GM23338 (cell line): ENCODE results near the gene OR2AT4. TPM values are rescaled to one million over a fixed set of nuclear protein-coding genes. Genes with fewer than 3 reads are reported as not detected.

ENCODE experiments used
- ATAC-seq: fragments of 200-7000 bp; cut with Tn5 transposase; 3 replicates; pipeline ENCODE4 v1.9.1; 2020
- DNase-seq: peaks from one replicate; pipeline ENCODE4 v3.0.0-alpha.2; 2015; ENCODE audit warnings: low spot score
- H2AFZ ChIP-seq: fragments of 200-600 bp; sonication (generic); 2 replicates; pipeline ENCODE4 v1.8.0; 2016; ENCODE audit warnings: antibody characterized with exemption, mild to moderate bottlenecking, moderate library complexity
- H3F3A ChIP-seq: fragments of 200-600 bp; sonication (generic); replicated peaks from 2 replicates; pipeline ENCODE4 v1.8.0; 2017; ENCODE audit warnings: antibody characterized with exemption, mixed run types, low read depth
- H3K27ac ChIP-seq: fragments of 200-600 bp; sonication (generic); 2 replicates; pipeline ENCODE4 v1.6.1; 2016; ENCODE audit warnings: low read depth
- H3K27me3 ChIP-seq: fragments of 200-600 bp; sonication (generic); 2 replicates; pipeline ENCODE4 v1.8.0; 2016; ENCODE audit warnings: mild to moderate bottlenecking, mixed run types, moderate library complexity; ENCODE audit not compliant: insufficient read depth
- H3K36me3 ChIP-seq: fragments of 200-600 bp; sonication (generic); 2 replicates; pipeline ENCODE4 v1.8.0; 2016; ENCODE audit warnings: mild to moderate bottlenecking; ENCODE audit not compliant: insufficient read depth
- H3K4me1 ChIP-seq: fragments of 200-600 bp; sonication (generic); 2 replicates; pipeline ENCODE4 v1.8.0; 2016; ENCODE audit warnings: mild to moderate bottlenecking, moderate library complexity; ENCODE audit not compliant: insufficient read depth
- H3K4me2 ChIP-seq: fragments of 200-600 bp; sonication (generic); 2 replicates; pipeline ENCODE4 v1.7.1; 2017; ENCODE audit warnings: mixed run types
- H3K4me3 ChIP-seq: fragments of 200-600 bp; sonication (generic); 2 replicates; pipeline ENCODE4 v1.6.1; 2016; ENCODE audit warnings: mixed run types
- H3K79me2 ChIP-seq: fragments of 200-600 bp; sonication (generic); replicated peaks from 2 replicates; pipeline ENCODE4 v1.8.0; 2017; ENCODE audit warnings: mild to moderate bottlenecking; ENCODE audit not compliant: insufficient read depth
- H3K9me2 ChIP-seq: fragments of 200-600 bp; sonication (generic); 2 replicates; pipeline ENCODE4 v1.8.0; 2017; ENCODE audit not compliant: insufficient read depth
- H4K20me1 ChIP-seq: fragments of 200-600 bp; sonication (generic); replicated peaks from 2 replicates; pipeline ENCODE4 v1.8.0; 2017; ENCODE audit warnings: mild to moderate bottlenecking; ENCODE audit not compliant: insufficient read depth
- H3K27ac Mint-ChIP-seq: 2 replicates; pipeline ENCODE4 v1.8.0; 2020; ENCODE audit warnings: inconsistent platforms, mild to moderate bottlenecking, moderate library complexity, mixed read lengths
- H3K27me3 Mint-ChIP-seq: 3 replicates; pipeline ENCODE4 v1.8.0; 2022; ENCODE audit warnings: low read depth, mild to moderate bottlenecking, moderate library complexity, mixed read lengths, inconsistent platforms; ENCODE audit not compliant: insufficient read depth, poor library complexity
- H3K36me3 Mint-ChIP-seq: 3 replicates; pipeline ENCODE4 v1.8.0; 2021; ENCODE audit warnings: low read depth, mild to moderate bottlenecking, inconsistent platforms, moderate library complexity, mixed read lengths
- H3K4me1 Mint-ChIP-seq: 3 replicates; pipeline ENCODE4 v1.8.0; 2020; ENCODE audit warnings: mild to moderate bottlenecking, inconsistent platforms, mixed read lengths
- H3K4me3 Mint-ChIP-seq: 3 replicates; pipeline ENCODE4 v1.8.0; 2021; ENCODE audit warnings: moderate library complexity, mild to moderate bottlenecking, inconsistent platforms, mixed read lengths
- H3K9me3 Mint-ChIP-seq: 3 replicates; pipeline ENCODE4 v1.8.0; 2020; ENCODE audit warnings: moderate library complexity, mild to moderate bottlenecking, inconsistent platforms, mixed read lengths
- CREB1 ChIP-seq: fragments of 250-450 bp; sonication (Bioruptor Pico); IDR thresholded peaks from 2 replicates; pipeline ENCODE4 v1.5.0; 2020; ENCODE audit warnings: low read depth, mild to moderate bottlenecking, moderate library complexity
- CTCF ChIP-seq, 2 experiments: fragments of 200-600 bp in 1 of 2; sonication (generic) in 1 of 2; conservative IDR thresholded peaks; 2 replicates each; pipeline versions ENCODE4 v1.5.1 to v1.6.1; 2016 to 2017; ENCODE audit warnings: antibody characterized with exemption in 2 of 2, low read depth in 2 of 2, mild to moderate bottlenecking in 2 of 2, moderate library complexity in 1 of 2
- ETS1 ChIP-seq: IDR thresholded peaks from 2 replicates; pipeline ENCODE4 v1.6.1; 2016; ENCODE audit warnings: antibody characterized with exemption
- EZH2 ChIP-seq: fragments of 200-600 bp; sonication (generic); IDR thresholded peaks from one replicate; pipeline ENCODE4 v1.8.0; 2017; ENCODE audit warnings: antibody characterized with exemption, mild to moderate bottlenecking, low read depth; ENCODE audit not compliant: unreplicated experiment
- EZH2phosphoT487 ChIP-seq: fragments of 200-600 bp; sonication (generic); IDR thresholded peaks from one replicate; pipeline ENCODE4 v1.8.1; 2018; ENCODE audit warnings: antibody characterized with exemption; ENCODE audit not compliant: unreplicated experiment
- JUNB ChIP-seq: IDR thresholded peaks from one replicate; pipeline ENCODE4 v1.6.1; 2016; ENCODE audit warnings: antibody characterized with exemption; ENCODE audit not compliant: unreplicated experiment
- NANOG ChIP-seq: IDR thresholded peaks from 2 replicates; pipeline ENCODE4 v1.6.1; 2016; ENCODE audit warnings: antibody characterized with exemption, borderline replicate concordance
- POLR2AphosphoS5 ChIP-seq: IDR thresholded peaks from 2 replicates; pipeline ENCODE4 v1.6.1; 2016; ENCODE audit warnings: antibody characterized with exemption, low read depth
- REST ChIP-seq: IDR thresholded peaks from one replicate; pipeline ENCODE4 v1.6.1; 2018; ENCODE audit warnings: antibody characterized with exemption; ENCODE audit not compliant: unreplicated experiment
- STAT1 ChIP-seq: IDR thresholded peaks from one replicate; pipeline ENCODE4 v1.6.1; 2016; ENCODE audit warnings: antibody characterized with exemption; ENCODE audit not compliant: unreplicated experiment
- ZNF114 ChIP-seq: fragments of 250-450 bp; sonication (Bioruptor Pico); IDR thresholded peaks from 2 replicates; pipeline ENCODE4 v1.5.0; 2020; ENCODE audit warnings: mild to moderate bottlenecking, moderate library complexity
- ZNF331 ChIP-seq: fragments of 250-450 bp; sonication (Bioruptor Pico); IDR thresholded peaks from 2 replicates; pipeline ENCODE4 v1.5.0; 2020; ENCODE audit warnings: low read depth, mild to moderate bottlenecking, moderate library complexity
- polyA plus RNA-seq: library from polyadenylated mRNA; unstranded; fragments of >200 nt; fragmentation: Nextera tagmentation; extraction: Ambion mirVana; gene quantifications from 2 replicates; pipeline ENCODE4 v1.2.1, GENCODE V29; 2016
- total RNA-seq: library from RNA; depleted of rRNA; stranded (reverse); fragments of >200 nt; shearing (Covaris generic); gene quantifications from 2 replicates; pipeline ENCODE4 v1.2.3, GENCODE V29; 2014

The OR2AT4 gene
- total and polyA plus RNA-seq, 2 experiments from 2014 or later: not detected

GRCh38 chr11:75132080-75132479 lies 35.4 kb upstream of the OR2AT4 start:
- Histone ChIP-seq H3F3A (no peaks in the 10 kb centered on the region), H3K27ac (no peak overlapping the region), H3K27me3 (no peaks in the 10 kb centered on the region), H3K36me3 (no peaks in the 10 kb centered on the region), H3K4me2 (no peak overlapping the region), H3K9me2 (no peaks in the 10 kb centered on the region), H3K79me2 (no peaks in the 10 kb centered on the region), H2AFZ (no peak overlapping the region), H3K4me1 (no peaks in the 10 kb centered on the region), H4K20me1 (no peaks in the 10 kb centered on the region), H3K4me3 (no peak overlapping the region)
- peaks cover 5% of the 10 kb centered on the region for H3K27me3 Mint-ChIP-seq
- peaks cover 7% of the 10 kb centered on the region; the same call in 2 of the 3 replicates for H3K36me3 Mint-ChIP-seq
- no peak overlapping the region for H3K4me3 Mint-ChIP-seq
- no peaks in the 10 kb centered on the region for H3K4me1 Mint-ChIP-seq
- H3K9me3 Mint-ChIP-seq: peaks cover 21% of the 10 kb centered on the region
- no peak for TF ChIP-seq ZNF331 (CRISPR knock-in tag)
- no peak for TF ChIP-seq ETS1
- no peak for TF ChIP-seq CTCF (conservative IDR thresholded peaks at IDR 0.05; ENCODE audit: low read depth in 2 of 2)
- no peak for TF ChIP-seq JUNB
- no peak for TF ChIP-seq EZH2
- TF ChIP-seq CREB1 (CRISPR knock-in tag): no peak
- TF ChIP-seq POLR2AphosphoS5: no peak
- no peak for TF ChIP-seq ZNF114 (CRISPR knock-in tag)
- no peak for TF ChIP-seq REST
- TF ChIP-seq EZH2phosphoT487: no peak
- DNase-seq (no peak), ATAC-seq (no peak)
- H3K27ac Mint-ChIP-seq: no peak overlapping the region

- Mint-ChIP-seq H3K36me3 (peaks cover 7% of the 10 kb centered on the region; the same call in 2 of the 3 replicates), H3K4me1 (no peaks in the 10 kb centered on the region), H3K4me3 (no peak overlapping the region), H3K27me3 (peaks cover 5% of the 10 kb centered on the region), H3K9me3 (peaks cover 19% of the 10 kb centered on the region), H3K27ac (no peak overlapping the region)
- no peaks in the 10 kb centered on the region for H3K79me2 ChIP-seq
- H3K9me2 ChIP-seq: no peaks in the 10 kb centered on the region
- no peaks in the 10 kb centered on the region for H3K4me1 ChIP-seq
- no peak for DNase-seq
- H3K4me3 ChIP-seq: no peak overlapping the region
- no peaks in the 10 kb centered on the region for H4K20me1 ChIP-seq
- no peaks in the 10 kb centered on the region for H3K36me3 ChIP-seq
- no peak overlapping the region for H2AFZ ChIP-seq
- H3F3A ChIP-seq: no peaks in the 10 kb centered on the region
- H3K4me2 ChIP-seq: no peak overlapping the region
- no peaks in the 10 kb centered on the region for H3K27me3 ChIP-seq
- ATAC-seq: no peak
- no peak overlapping the region for H3K27ac ChIP-seq
- no peak for TF ChIP-seq NANOG
- TF ChIP-seq STAT1: no peak
Measured at GRCh38 chr11:75126564-75126963, 29.9 kb upstream of the OR2AT4 start.
